Right lobe of liver (tissue), 6 donors: ENCODE measurements around the gene RFC3. TPM values are rescaled to one million over a fixed set of nuclear protein-coding genes. Genes with fewer than 3 reads are reported as not detected.

ENCODE experiments used
- ATAC-seq, 4 donors: fragments of 200-7000 bp; cut with Tn5 transposase; one replicate each; pipeline ENCODE4 v1.9.1; 2020; ENCODE audit warnings: mild to moderate bottlenecking in 4 of 4, moderate library complexity in 4 of 4
- DNase-seq, 3 donors: peaks; one replicate each; pipeline ENCODE4 v3.0.0-alpha.2; 2020
- H3K27ac ChIP-seq, 3 donors: fragments of 200-600 bp; one replicate each; pipeline ENCODE4 v1.8.0; 2022
- H3K27me3 ChIP-seq, 2 donors: fragments of 200-600 bp; one replicate each; pipeline ENCODE4 v1.8.0; 2022
- H3K36me3 ChIP-seq, 4 donors: fragments of 200-600 bp; sonication (generic) in 1 of 4; one replicate each; pipeline versions ENCODE4 v1.5.1 to v1.8.0; 2017 to 2022; ENCODE audit warnings: control low read depth in 1 of 4
- H3K4me1 ChIP-seq, 4 donors: fragments of 200-600 bp; sonication (generic) in 1 of 4; one replicate each; pipeline versions ENCODE4 v1.5.1 to v1.8.0; 2017 to 2022; ENCODE audit warnings: control low read depth in 1 of 4
- H3K4me3 ChIP-seq, 3 donors: fragments of 200-600 bp; one replicate each; pipeline ENCODE4 v1.8.0; 2022
- H3K9me3 ChIP-seq, 4 donors: fragments of 200-600 bp; sonication (generic) in 1 of 4; one replicate each; pipeline versions ENCODE4 v1.5.1 to v1.8.0; 2017 to 2022; ENCODE audit warnings: control low read depth in 1 of 4
- POLR2A ChIP-seq: fragments of 450-650 bp; IDR thresholded peaks from one replicate; pipeline ENCODE4 v1.6.1; 2017; ENCODE audit warnings: antibody characterized with exemption, mild to moderate bottlenecking
- WGBS: methylation state at CpG from one replicate; pipeline ENCODE4 v1.1.6; 2018; ENCODE audit warnings: low coverage, low lambda C conversion rate; ENCODE audit not compliant: insufficient coverage; ENCODE audit errors: missing lambda C conversion rate; 5-methylcytosine and 5-hydroxymethylcytosine counted together
- intact Hi-C, 2 donors: fragments of 100-400 bp; cut with DNase I; formaldehyde crosslinking; loops; one replicate each; pipeline versions ENCODE4 v1.11.2 to v1.14.1; 2022
- total RNA-seq, 6 experiments: library from RNA; depleted of rRNA in 2 of 6; stranded (reverse); fragments of >200 nt in 2 of 6; fragmentation: NEBNext Ultra II Directional in 3 of 6; extraction: Animal tissue kit (Norgen Biotek cat#: 25700) in 3 of 6; gene quantifications; one replicate each; pipeline versions ENCODE4 v1.1.0 to v1.2.4, GENCODE V29; 2016 to 2023
- TF ChIP-seq, protein P1 (sequence below), 4 donors: fragments of 200-600 bp in 3 of 4; fragments of 450-650 bp in 1 of 4; IDR thresholded peaks; one replicate each; pipeline versions ENCODE4 v1.5.1 to v1.8.0; 2016 to 2022; ENCODE audit warnings: antibody characterized with exemption in 4 of 4, mild to moderate bottlenecking in 2 of 4
- donor health status: DM: no; HTN: yes; CAD: no.
- donor health status: DM: no; HTN: no; CAD: no.
- donor health status: DM: no; HTN: no; CAD: no.
- donor health status: DM: no; HTN: yes; CAD: no.
- donor health status: DM: no; HTN: yes; CAD: no.

The RFC3 gene
- total RNA-seq, 6 experiments from 2014 or later = 1.6 to 10.0 (median 2.4) TPM

DNA sequence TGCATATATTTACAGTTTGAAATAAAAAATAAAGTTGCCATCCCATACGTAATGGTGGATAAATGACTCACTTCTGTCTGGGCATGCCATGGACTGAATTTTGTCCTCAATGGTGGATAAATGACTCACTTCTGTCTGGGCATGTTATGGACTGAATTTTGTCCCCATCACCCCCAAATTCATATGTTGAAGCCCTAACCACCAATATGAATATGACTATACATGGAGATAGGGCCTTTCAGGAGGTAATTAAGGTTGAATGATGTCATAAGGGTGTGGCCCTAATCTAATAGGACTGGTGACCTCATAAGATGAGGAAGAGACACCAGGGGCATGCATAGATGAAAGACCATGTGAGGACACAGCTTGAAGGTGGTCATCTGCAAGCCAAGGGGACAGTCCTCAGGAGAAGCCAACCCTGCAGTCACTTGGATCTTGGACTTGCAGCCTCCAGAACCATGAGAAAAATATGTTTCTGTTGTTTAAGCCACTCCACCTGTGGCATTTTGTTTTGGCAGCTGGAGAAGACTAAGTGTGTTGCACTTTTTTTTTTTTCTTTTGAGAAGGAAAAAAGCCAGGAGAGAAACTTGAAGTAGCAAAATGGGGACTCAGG lies 41.8 kb downstream of the RFC3 start:
- no peaks in the 10 kb centered on the region for H3K36me3 ChIP-seq
- H3K4me1 ChIP-seq = no peaks in the 10 kb centered on the region
- 89% methylated on average over 1 of the region's 1 CpG for WGBS
- DNase-seq = no peak
- no peak overlapping the region for H3K27ac ChIP-seq
- intact Hi-C loops = no loop called here
- H3K27me3 ChIP-seq = no peaks in the 10 kb centered on the region
- TF ChIP-seq POLR2A = no peak
- TF ChIP-seq, protein P1, sequence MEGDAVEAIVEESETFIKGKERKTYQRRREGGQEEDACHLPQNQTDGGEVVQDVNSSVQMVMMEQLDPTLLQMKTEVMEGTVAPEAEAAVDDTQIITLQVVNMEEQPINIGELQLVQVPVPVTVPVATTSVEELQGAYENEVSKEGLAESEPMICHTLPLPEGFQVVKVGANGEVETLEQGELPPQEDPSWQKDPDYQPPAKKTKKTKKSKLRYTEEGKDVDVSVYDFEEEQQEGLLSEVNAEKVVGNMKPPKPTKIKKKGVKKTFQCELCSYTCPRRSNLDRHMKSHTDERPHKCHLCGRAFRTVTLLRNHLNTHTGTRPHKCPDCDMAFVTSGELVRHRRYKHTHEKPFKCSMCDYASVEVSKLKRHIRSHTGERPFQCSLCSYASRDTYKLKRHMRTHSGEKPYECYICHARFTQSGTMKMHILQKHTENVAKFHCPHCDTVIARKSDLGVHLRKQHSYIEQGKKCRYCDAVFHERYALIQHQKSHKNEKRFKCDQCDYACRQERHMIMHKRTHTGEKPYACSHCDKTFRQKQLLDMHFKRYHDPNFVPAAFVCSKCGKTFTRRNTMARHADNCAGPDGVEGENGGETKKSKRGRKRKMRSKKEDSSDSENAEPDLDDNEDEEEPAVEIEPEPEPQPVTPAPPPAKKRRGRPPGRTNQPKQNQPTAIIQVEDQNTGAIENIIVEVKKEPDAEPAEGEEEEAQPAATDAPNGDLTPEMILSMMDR (IDR thresholded peaks at IDR 0.05) = no peak
- H3K9me3 ChIP-seq = no peaks in the 10 kb centered on the region
- no peak overlapping the region for H3K4me3 ChIP-seq
- no peak for ATAC-seq

DNA sequence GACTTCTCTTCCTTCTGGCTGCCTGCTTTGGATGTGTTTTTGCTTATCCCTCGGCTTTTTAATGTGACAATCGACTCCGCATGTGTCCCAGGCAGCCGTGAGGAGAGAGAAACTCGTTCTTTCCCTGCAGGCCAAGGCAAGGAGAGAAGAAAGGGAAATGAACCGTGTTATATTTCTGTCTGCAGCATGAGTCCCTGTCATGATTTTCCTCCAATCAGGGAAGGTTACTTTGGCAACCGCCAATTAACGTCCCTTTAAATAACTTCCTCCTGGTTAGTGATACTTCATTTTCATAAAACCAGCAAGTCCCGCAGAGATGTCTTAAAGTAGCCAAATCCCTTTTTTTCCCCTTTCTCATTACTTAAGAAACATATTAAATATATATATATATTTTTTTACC lies 42.6 kb downstream of the RFC3 start:
- Histone ChIP-seq H3K4me1 (no peaks in the 10 kb centered on the region), H3K36me3 (no peaks in the 10 kb centered on the region), H3K4me3 (no peak overlapping the region), H3K27me3 (no peaks in the 10 kb centered on the region), H3K27ac (no peak overlapping the region), H3K9me3 (no peaks in the 10 kb centered on the region)
- ATAC-seq = no peak
- DNase-seq = no peak
- no peak for TF ChIP-seq POLR2A
- TF ChIP-seq, protein P1 (IDR thresholded peaks at IDR 0.05) = no peak
- intact Hi-C loops = no loop called here
- WGBS = 84% methylated on average over 5 of the region's 9 CpGs

DNA sequence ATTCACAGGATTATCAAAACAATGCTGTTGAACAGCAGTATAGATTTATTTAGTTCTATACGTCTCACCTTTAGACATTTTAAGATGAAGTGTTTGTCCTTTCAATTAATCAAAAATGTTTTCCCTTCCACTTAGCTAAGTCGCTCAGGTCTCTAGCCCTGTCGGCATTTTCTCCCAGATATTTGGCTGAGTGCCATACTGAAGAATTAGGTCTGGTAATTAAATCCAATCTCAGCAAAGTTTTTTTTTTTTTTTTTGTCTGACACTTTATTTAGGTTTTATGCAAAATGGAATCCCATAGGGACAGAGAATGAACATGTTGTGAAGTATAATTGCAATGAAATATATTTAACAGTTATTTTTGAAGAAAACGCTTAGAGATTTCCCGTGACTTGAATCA lies 44.1 kb downstream of the RFC3 start:
- H3K27me3 ChIP-seq = no peaks in the 10 kb centered on the region
- no peaks in the 10 kb centered on the region for H3K36me3 ChIP-seq
- DNase-seq = no peak
- no peak for TF ChIP-seq POLR2A
- TF ChIP-seq, protein P1 (IDR thresholded peaks at IDR 0.05) = no peak
- intact Hi-C loops = no loop called here
- H3K4me3 ChIP-seq = no peak overlapping the region
- WGBS = 70% methylated on average over 5 of the region's 5 CpGs
- H3K9me3 ChIP-seq = no peaks in the 10 kb centered on the region
- no peak for ATAC-seq
- no peaks in the 10 kb centered on the region for H3K4me1 ChIP-seq
- no peak overlapping the region for H3K27ac ChIP-seq

DNA sequence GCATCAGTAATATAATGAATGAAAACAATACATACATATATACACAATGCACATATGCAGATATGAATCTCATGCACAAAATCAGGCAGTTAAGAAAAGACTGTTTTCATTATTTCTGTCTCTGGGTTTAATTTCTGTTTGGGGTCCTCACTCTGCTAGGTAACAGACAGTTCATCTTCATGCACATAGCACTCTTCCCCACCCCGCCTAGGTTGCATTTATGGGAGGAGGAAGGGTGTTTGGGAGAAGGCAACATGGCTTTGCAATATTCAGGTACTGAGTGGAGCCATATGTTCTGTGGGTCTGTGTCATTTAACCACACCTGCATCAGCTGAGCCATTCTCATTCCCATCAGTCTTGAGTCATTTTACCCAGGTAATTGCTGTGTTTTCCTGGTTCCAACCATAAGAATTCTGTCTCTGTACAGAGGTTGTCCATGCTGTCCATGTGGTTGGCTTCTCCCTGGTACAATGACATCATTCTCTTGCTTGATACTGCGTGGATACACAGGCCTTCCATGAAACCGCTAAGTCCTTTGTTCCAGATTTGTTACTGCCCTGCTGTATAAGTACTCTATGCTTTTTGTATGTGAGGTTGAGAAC lies 45.3 kb downstream of the RFC3 start:
- TF ChIP-seq POLR2A = no peak
- TF ChIP-seq, protein P1 (IDR thresholded peaks at IDR 0.05) = no peak
- intact Hi-C loops = no loop called here
- Histone ChIP-seq H3K27ac (no peak overlapping the region), H3K4me1 (no peaks in the 10 kb centered on the region), H3K9me3 (no peaks in the 10 kb centered on the region), H3K27me3 (no peaks in the 10 kb centered on the region), H3K36me3 (no peaks in the 10 kb centered on the region), H3K4me3 (no peak overlapping the region)
- ATAC-seq = no peak
- 67% methylated on average over 3 of the region's 3 CpGs for WGBS
- no peak for DNase-seq
